Heart left ventricle (tissue), 16 donors: ENCODE measurements around the gene SORCS2. TPM values are rescaled to one million over a fixed set of nuclear protein-coding genes. Genes with fewer than 3 reads are reported as not detected.

Source experiments
- ATAC-seq, 4 donors: fragments of 200-7000 bp; cut with Tn5 transposase; one replicate each; pipeline ENCODE4 v1.9.1; 2020 to 2022; ENCODE audit warnings: moderate library complexity in 4 of 4, mild to moderate bottlenecking in 3 of 4, moderate number of reproducible peaks in 1 of 4
- DNase-seq, 5 donors: peaks; one replicate each; pipeline ENCODE4 v3.0.0-alpha.2; 2020
- H3K27ac ChIP-seq, 12 donors: fragments of 200-600 bp; sonication (generic) in 4 of 12; one replicate each; pipeline versions ENCODE4 v1.5.0 to v1.8.0; 2016 to 2022; ENCODE audit warnings: mild to moderate bottlenecking in 2 of 12
- H3K27me3 ChIP-seq, 9 donors: fragments of 200-600 bp; sonication (generic) in 2 of 9; one replicate each; pipeline versions ENCODE4 v1.5.1 to v1.8.0; 2016 to 2022; ENCODE audit warnings: mild to moderate bottlenecking in 3 of 9
- H3K36me3 ChIP-seq, 9 donors: fragments of 200-600 bp; sonication (generic) in 2 of 9; one replicate each; pipeline versions ENCODE4 v1.5.0 to v1.8.0; 2018 to 2022; ENCODE audit warnings: mild to moderate bottlenecking in 2 of 9
- H3K4me1 ChIP-seq, 12 donors: fragments of 200-600 bp; sonication (generic) in 4 of 12; one replicate each; pipeline versions ENCODE4 v1.5.0 to v1.8.0; 2016 to 2022; ENCODE audit warnings: mild to moderate bottlenecking in 3 of 12
- H3K4me3 ChIP-seq, 12 donors: fragments of 200-600 bp; sonication (generic) in 4 of 12; one replicate each; pipeline versions ENCODE4 v1.5.0 to v1.8.0; 2017 to 2022; ENCODE audit warnings: mild to moderate bottlenecking in 9 of 12, moderate library complexity in 4 of 12
- H3K9me3 ChIP-seq, 12 donors: fragments of 200-600 bp; sonication (generic) in 4 of 12; one replicate each; pipeline versions ENCODE4 v1.5.0 to v1.8.0; 2016 to 2022; ENCODE audit warnings: mild to moderate bottlenecking in 1 of 12
- POLR2A ChIP-seq, 2 donors: fragments of 450-650 bp; IDR thresholded peaks; one replicate each; pipeline ENCODE4 v1.6.1; 2017; ENCODE audit warnings: antibody characterized with exemption in 2 of 2, mild to moderate bottlenecking in 2 of 2, moderate library complexity in 2 of 2
- WGBS, 4 donors: extraction: QIAGEN DNeasy Blood & Tissue Kit in 2 of 4; methylation state at CpG; one replicate each; pipeline versions ENCODE4 v1.1.5 to v1.1.7; 2013 to 2018; 5-methylcytosine and 5-hydroxymethylcytosine counted together
- intact Hi-C, 10 donors: fragments of 100-400 bp; cut with DNase I; formaldehyde crosslinking; loops; one replicate each; pipeline versions ENCODE4 v1.11.1 to v1.14.2; 2022
- polyA plus RNA-seq, 2 donors: library from polyadenylated mRNA; stranded (reverse); fragments of 200-250 nt; gene quantifications; one replicate each; pipeline ENCODE4 v1.2.3, GENCODE V29; 2013
- total RNA-seq, 9 donors: library from RNA; depleted of rRNA in 2 of 9; stranded (reverse); fragments of >200 nt in 2 of 9; fragmentation: NEBNext Ultra II Directional in 3 of 9; extraction: Animal tissue kit (Norgen Biotek cat#: 25700) in 3 of 9; gene quantifications; one replicate each; pipeline versions ENCODE4 v1.1.0 to v1.2.4, GENCODE V29; 2016 to 2023
- TF ChIP-seq, protein P1 (sequence below), 12 donors: fragments of 200-600 bp; sonication (generic) in 4 of 12; IDR thresholded peaks; one replicate each; pipeline versions ENCODE4 v1.5.0 to v1.8.0; 2018 to 2022; ENCODE audit warnings: antibody characterized with exemption in 12 of 12, mild to moderate bottlenecking in 5 of 12
- donor health status: ischemic (EF 13 %, LVEDD 7.1; RV severe dilation, severe dysfunction).
- donor health status: healthy with polysubstance abuse.
- donor health status: DM: no; HTN: yes; CAD: no.
- donor health status: DM: no; HTN: no; CAD: no.
- donor health status: ischemic (EF 25% LVEDD 6.9; RV normal size, moderate dysfunction).
- donor health status: ischemic (EF 25% LVEDD 5.7; RV mildly dilated, moderate dysfunction).
- donor health status: healthy.
- donor health status: DM: yes; HTN: yes; CAD: no.
- donor health status: ischemic (EF 35%, LVEDD 5.7; RV mildly dilated, moderate dysfunction).
- donor health status: nonischemic (EF 11% LVEDD 7.7; RV severe dilation, severe dysfunction).
- donor health status: DM: yes; HTN: yes; CAD: no.
- donor health status: PGD.
- donor health status: ischemic (EF 29% LVEDD 5.4; RV normal size, mild dysfunction).
- donor health status: nonischemic (EF 23%, LVEDD 6.1; RV moderate dilation, normal function).

The SORCS2 gene
- total and polyA plus RNA-seq, 11 donors, result 0.28 to 5.5 (median 2.4) TPM

DNA sequence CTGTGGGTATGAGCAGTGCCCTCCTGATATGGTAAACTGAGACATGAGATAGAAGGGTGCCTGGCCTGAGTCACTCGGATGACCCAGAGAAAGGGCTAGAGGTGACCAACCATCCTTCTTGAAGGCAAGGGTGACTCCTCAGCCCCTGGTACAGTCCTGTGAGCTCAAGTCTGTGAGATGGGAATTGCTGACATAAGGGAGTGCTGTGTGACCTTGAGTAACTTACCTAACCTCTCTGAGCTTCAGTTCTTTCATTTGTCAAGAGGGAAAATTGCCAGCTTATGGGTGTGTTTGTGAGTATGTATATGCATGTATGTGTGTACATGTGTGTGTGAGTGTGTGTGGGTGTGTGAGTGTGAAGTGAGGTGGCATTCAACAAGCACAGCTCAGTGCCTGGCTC is 452.8 kb downstream of the SORCS2 start:
- intact Hi-C loops, result no loop called here
- ATAC-seq (no peak), DNase-seq (no peak)
- Histone ChIP-seq H3K4me1 (peaks cover 0 to 44% (median 0%) of the 10 kb centered on the region in 12 donors), H3K4me3 (no peak overlapping the region), H3K27ac (no peak overlapping the region), H3K27me3 (no peaks in the 10 kb centered on the region), H3K9me3 (peaks cover 0 to 10% (median 0%) of the 10 kb centered on the region in 12 donors), H3K36me3 (no peaks in the 10 kb centered on the region)
- TF ChIP-seq, protein P1, sequence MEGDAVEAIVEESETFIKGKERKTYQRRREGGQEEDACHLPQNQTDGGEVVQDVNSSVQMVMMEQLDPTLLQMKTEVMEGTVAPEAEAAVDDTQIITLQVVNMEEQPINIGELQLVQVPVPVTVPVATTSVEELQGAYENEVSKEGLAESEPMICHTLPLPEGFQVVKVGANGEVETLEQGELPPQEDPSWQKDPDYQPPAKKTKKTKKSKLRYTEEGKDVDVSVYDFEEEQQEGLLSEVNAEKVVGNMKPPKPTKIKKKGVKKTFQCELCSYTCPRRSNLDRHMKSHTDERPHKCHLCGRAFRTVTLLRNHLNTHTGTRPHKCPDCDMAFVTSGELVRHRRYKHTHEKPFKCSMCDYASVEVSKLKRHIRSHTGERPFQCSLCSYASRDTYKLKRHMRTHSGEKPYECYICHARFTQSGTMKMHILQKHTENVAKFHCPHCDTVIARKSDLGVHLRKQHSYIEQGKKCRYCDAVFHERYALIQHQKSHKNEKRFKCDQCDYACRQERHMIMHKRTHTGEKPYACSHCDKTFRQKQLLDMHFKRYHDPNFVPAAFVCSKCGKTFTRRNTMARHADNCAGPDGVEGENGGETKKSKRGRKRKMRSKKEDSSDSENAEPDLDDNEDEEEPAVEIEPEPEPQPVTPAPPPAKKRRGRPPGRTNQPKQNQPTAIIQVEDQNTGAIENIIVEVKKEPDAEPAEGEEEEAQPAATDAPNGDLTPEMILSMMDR (IDR thresholded peaks at IDR 0.05), result no peak
- TF ChIP-seq POLR2A (IDR thresholded peaks at IDR 0.05), result no peak
- WGBS, 4 donors, result 90 to 100% (median 98%) methylated on average over 1 of the region's 1 CpG

DNA sequence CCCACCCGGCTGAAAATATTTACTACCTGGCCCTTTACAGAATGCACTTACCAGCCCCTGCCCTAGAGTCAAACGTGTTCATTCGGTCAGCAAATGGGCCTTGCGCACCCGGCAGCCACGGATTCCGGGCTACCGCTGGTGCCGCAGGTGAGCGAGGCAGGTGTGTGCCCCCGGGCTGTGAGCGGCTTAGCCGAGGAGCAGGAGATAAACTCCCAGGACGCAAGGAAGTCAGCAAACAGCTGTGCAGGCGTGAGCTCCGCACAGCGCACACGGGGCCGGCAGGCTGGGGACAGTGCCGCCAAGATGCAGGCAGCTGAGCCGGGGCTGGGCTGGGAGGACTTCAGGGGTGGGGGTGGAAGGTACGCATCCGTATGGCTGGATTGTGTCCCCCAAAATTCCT is 453.6 kb downstream of the SORCS2 start:
- Histone ChIP-seq H3K27ac (no peak overlapping the region), H3K36me3 (no peaks in the 10 kb centered on the region), H3K4me3 (no peak overlapping the region), H3K4me1 (peaks cover 0 to 50% (median 0%) of the 10 kb centered on the region in 12 donors), H3K27me3 (peaks cover 0 to 2% (median 0%) of the 10 kb centered on the region in 9 donors), H3K9me3 (peaks cover 0 to 10% (median 0%) of the 10 kb centered on the region in 12 donors)
- no peak for DNase-seq
- TF ChIP-seq, protein P1 (IDR thresholded peaks at IDR 0.05), result no peak
- WGBS, 4 donors, result 94 to 97% (median 95%) methylated on average over 22 to 23 of the region's 23 CpGs
- intact Hi-C loops, result no loop called here
- ATAC-seq, result no peak

DNA sequence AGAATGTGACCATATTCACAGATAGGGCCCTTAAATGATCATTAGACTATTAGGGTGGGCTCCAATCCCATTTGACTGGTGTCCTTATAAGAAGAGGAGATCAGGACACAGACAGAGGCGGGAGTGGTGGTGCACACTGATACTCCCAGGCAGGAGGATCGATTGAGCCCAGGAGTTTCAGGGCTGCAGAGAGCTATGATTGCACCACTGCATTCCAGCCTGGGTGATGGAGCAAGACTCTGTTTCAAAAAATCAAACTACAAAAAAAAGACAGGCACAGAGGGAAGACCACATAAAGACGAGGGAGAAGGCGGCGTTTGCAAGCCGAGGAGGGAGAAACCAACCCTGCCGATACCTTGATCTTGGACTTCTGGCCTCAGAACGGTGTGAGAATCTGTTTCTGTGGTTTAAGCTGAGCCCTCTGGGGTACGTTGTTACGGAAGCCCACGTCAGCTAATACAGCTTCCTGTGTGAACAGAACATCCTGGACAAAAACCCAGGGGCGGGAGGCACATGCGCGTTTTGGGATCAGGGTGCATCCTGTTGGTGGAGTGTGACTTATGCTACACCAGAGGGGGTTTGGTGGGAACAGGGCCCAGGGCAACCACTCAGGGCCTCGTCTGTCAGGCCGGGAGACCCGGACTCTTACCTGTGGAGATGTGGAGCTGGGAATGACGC is 454.2 kb downstream of the SORCS2 start:
- no peak for TF ChIP-seq POLR2A (IDR thresholded peaks at IDR 0.05)
- TF ChIP-seq, protein P1 (IDR thresholded peaks at IDR 0.05), result no peak
- peaks cover 0 to 3% (median 0%) of the 10 kb centered on the region in 9 donors for H3K27me3 ChIP-seq
- no peak overlapping the region for H3K4me3 ChIP-seq
- DNase-seq (no peak), ATAC-seq (no peak)
- no peaks in the 10 kb centered on the region for H3K36me3 ChIP-seq
- peaks cover 0 to 56% (median 0%) of the 10 kb centered on the region in 12 donors for H3K4me1 ChIP-seq
- H3K9me3 ChIP-seq, result peaks cover 0 to 10% (median 0%) of the 10 kb centered on the region in 12 donors
- intact Hi-C loops, result no loop called here
- 76 to 85% (median 79%) methylated on average over 18 of the region's 18 CpGs for WGBS, 4 donors
- no peak overlapping the region for H3K27ac ChIP-seq

DNA sequence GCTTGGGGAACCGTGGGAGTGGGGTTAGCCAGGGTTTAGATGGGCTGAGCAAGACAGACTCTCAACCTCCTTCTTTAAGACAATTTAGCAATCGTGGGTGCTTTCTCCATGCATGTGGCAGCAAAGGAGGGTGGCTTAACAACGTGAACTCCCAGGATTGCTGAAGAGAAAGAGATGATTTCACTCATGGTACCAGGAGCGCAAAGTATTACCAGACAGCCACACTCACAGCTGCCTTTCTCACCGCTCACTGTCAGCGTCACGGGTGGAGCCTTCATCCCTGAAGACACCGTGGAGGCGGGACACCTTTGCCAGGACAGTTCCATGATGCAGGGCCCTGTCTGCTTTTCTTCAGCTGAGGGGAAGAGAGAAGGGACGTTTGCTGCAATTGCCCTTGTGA is 454.8 kb downstream of the SORCS2 start:
- H3K27me3 ChIP-seq, result peaks cover 0 to 3% (median 0%) of the 10 kb centered on the region in 9 donors
- H3K9me3 ChIP-seq, result peaks cover 0 to 10% (median 0%) of the 10 kb centered on the region in 12 donors
- H3K4me3 ChIP-seq, result no peak overlapping the region
- TF ChIP-seq, protein P1 (IDR thresholded peaks at IDR 0.05), result no peak
- TF ChIP-seq POLR2A (IDR thresholded peaks at IDR 0.05), result no peak
- peak in 1 of 5 donors; percentile 33 for DNase-seq
- intact Hi-C loops, result no loop called here
- H3K4me1 ChIP-seq, result peaks cover 0 to 63% (median 0%) of the 10 kb centered on the region in 12 donors
- no peaks in the 10 kb centered on the region for H3K36me3 ChIP-seq
- no peak for ATAC-seq
- H3K27ac ChIP-seq, result no peak overlapping the region
- WGBS, 4 donors, result 82 to 88% (median 86%) methylated on average over 10 of the region's 10 CpGs
